Vagina (tissue), 2 donors: ENCODE measurements around the gene TMEM95. TPM values are rescaled to one million over a fixed set of nuclear protein-coding genes. Genes with fewer than 3 reads are reported as not detected.

Source experiments
- DNase-seq, 2 donors: peaks; one replicate each; pipeline ENCODE4 v3.0.0-alpha.2; 2017; ENCODE audit errors: extremely low spot score in 2 of 2
- H3K27ac ChIP-seq: fragments of 200-600 bp; sonication (generic); one replicate; pipeline ENCODE4 v1.5.1; 2019
- H3K27me3 ChIP-seq: fragments of 200-600 bp; sonication (generic); one replicate; pipeline ENCODE4 v1.5.1; 2019
- H3K36me3 ChIP-seq, 2 donors: fragments of 200-600 bp; sonication (generic); one replicate each; pipeline ENCODE4 v1.5.1; 2017 to 2019
- H3K4me1 ChIP-seq: fragments of 200-600 bp; sonication (generic); one replicate; pipeline ENCODE4 v1.5.1; 2019
- H3K4me3 ChIP-seq, 2 donors: fragments of 200-600 bp; sonication (generic); 1 replicate in 1 of 2; 2 replicates in 1 of 2; pipeline ENCODE4 v1.5.1; 2016 to 2019
- H3K9me3 ChIP-seq: fragments of 200-600 bp; sonication (generic); one replicate; pipeline ENCODE4 v1.5.1; 2019
- POLR2A ChIP-seq, 2 donors: fragments of 450-650 bp; IDR thresholded peaks; one replicate each; pipeline ENCODE4 v1.6.1; 2017; ENCODE audit warnings: antibody characterized with exemption in 2 of 2, mild to moderate bottlenecking in 2 of 2, moderate library complexity in 2 of 2
- POLR2AphosphoS5 ChIP-seq, 2 donors: sonication (generic); formaldehyde crosslinking; IDR thresholded peaks; one replicate each; pipeline ENCODE4 v1.9.0; 2017; ENCODE audit warnings: antibody characterized with exemption in 2 of 2, mild to moderate bottlenecking in 2 of 2, low read depth in 1 of 2; ENCODE audit not compliant: insufficient read depth in 1 of 2
- intact Hi-C: fragments of 100-400 bp; cut with DNase I; formaldehyde crosslinking; loops from one replicate; pipeline ENCODE4 v1.15.1; 2023
- total RNA-seq: library from RNA; depleted of rRNA; stranded (reverse); fragments of >200 nt; gene quantifications from one replicate; pipeline ENCODE4 v1.2.3, GENCODE V29; 2016
- TF ChIP-seq, protein P1 (sequence below), 3 experiments: fragments of 450-650 bp in 2 of 3; fragments of 200-600 bp in 1 of 3; sonication (generic) in 1 of 3; IDR thresholded peaks; one replicate each; pipeline ENCODE4 v1.5.1; 2017 to 2019; ENCODE audit warnings: antibody characterized with exemption in 3 of 3, mild to moderate bottlenecking in 2 of 3, moderate library complexity in 2 of 3

Gene TMEM95
- total RNA-seq = not detected

GRCh38 chr17:7355053-7355452 is at the start of gene TMEM95:
Gene TMEM95, plus strand, starts transcription at chr17:7355156. Its CDS starts 49 bp downstream, at chr17:7355205.
- H3K4me1 ChIP-seq = peaks cover 38% of the 10 kb centered on the region
- intact Hi-C loops = loop anchor here (10.0 kb wide), 1 partner anchor 210 kb away; the partner anchor contains the start of gene SENP3

DNA sequence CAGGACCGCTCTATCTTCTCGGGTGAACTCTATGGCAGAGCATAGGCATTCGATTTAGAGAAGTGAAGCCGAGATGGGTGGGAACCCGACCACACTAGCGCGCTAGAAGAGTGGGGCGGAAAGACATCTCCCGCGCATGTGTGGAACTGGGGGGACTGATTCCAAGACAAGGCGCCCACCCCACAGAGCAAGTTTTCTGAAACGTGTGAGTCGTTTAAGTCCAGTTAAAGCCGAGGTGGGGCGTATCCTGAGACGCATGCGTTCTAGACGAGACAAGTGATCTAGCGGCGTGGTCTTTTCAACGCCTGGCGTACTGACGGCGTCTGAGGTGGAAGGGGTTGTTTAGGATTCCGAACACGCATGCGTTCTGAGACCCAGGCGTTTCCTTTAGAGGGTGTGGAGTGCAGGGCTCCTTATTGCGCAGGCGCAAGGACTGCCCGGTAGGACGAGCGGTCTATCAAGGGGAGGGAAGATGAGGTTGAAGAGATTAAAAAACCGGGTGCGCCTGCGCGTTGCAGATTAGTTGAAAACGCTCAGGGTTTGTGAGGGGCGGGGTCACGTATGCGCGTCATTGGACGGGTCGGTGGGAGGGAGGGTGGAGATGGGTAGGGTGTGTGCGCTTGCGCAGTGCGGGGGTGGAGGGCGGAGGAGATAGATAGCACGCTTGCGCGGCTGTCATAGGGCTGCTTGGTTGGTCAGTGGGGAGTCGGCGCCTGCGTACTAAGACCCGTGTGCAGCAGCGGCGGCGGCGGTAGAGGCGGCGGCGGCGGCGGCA is 47.9 kb upstream of the TMEM95 start, which contains the start of gene EIF5A:
TSS of gene EIF5A (plus strand) at position 718 of the 775 bp plus-strand sequence. CDS start 2,008 bp downstream, outside the sequence.
- no peaks in the 10 kb centered on the region for H3K27me3 ChIP-seq
- peak within 1 kb of the TSS; percentile 74 to 83 for H3K4me3 ChIP-seq
- no peaks in the 10 kb centered on the region for H3K9me3 ChIP-seq
- TF ChIP-seq, protein P1, sequence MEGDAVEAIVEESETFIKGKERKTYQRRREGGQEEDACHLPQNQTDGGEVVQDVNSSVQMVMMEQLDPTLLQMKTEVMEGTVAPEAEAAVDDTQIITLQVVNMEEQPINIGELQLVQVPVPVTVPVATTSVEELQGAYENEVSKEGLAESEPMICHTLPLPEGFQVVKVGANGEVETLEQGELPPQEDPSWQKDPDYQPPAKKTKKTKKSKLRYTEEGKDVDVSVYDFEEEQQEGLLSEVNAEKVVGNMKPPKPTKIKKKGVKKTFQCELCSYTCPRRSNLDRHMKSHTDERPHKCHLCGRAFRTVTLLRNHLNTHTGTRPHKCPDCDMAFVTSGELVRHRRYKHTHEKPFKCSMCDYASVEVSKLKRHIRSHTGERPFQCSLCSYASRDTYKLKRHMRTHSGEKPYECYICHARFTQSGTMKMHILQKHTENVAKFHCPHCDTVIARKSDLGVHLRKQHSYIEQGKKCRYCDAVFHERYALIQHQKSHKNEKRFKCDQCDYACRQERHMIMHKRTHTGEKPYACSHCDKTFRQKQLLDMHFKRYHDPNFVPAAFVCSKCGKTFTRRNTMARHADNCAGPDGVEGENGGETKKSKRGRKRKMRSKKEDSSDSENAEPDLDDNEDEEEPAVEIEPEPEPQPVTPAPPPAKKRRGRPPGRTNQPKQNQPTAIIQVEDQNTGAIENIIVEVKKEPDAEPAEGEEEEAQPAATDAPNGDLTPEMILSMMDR (IDR thresholded peaks at IDR 0.05) = no peak
- TF ChIP-seq POLR2A (IDR thresholded peaks at IDR 0.05) (peak in 1 of 2 donors; percentile 96), POLR2AphosphoS5 (IDR thresholded peaks at IDR 0.05; ENCODE audit: insufficient read depth in 1 of 2, low read depth in 1 of 2) (peak; percentile 94 to 98)
- intact Hi-C loops = no loop called here
- H3K27ac ChIP-seq = peak within 1 kb of the TSS; percentile 94
- peak; percentile 100 for DNase-seq
- H3K4me1 ChIP-seq = peaks cover 48% of the 10 kb centered on the region
- H3K36me3 ChIP-seq = peaks cover 3 to 27% of the 10 kb centered on the region in 2 donors

More at GRCh38 chr17:7355053-7355452, at the start of gene TMEM95:
- Histone ChIP-seq H3K27ac (peak within 1 kb of the TSS; percentile 96), H3K9me3 (no peaks in the 10 kb centered on the region), H3K4me3 (peak within 1 kb of the TSS; percentile 12 to 87), H3K27me3 (no peaks in the 10 kb centered on the region), H3K36me3 (no peaks in the 10 kb centered on the region)
- peak in 1 of 2 donors; percentile 24 for TF ChIP-seq POLR2AphosphoS5 (IDR thresholded peaks at IDR 0.05; ENCODE audit: insufficient read depth in 1 of 2, low read depth in 1 of 2)
- no peak for TF ChIP-seq POLR2A (IDR thresholded peaks at IDR 0.05)
- TF ChIP-seq, protein P1 (IDR thresholded peaks at IDR 0.05) = no peak
- no peak for DNase-seq

DNA sequence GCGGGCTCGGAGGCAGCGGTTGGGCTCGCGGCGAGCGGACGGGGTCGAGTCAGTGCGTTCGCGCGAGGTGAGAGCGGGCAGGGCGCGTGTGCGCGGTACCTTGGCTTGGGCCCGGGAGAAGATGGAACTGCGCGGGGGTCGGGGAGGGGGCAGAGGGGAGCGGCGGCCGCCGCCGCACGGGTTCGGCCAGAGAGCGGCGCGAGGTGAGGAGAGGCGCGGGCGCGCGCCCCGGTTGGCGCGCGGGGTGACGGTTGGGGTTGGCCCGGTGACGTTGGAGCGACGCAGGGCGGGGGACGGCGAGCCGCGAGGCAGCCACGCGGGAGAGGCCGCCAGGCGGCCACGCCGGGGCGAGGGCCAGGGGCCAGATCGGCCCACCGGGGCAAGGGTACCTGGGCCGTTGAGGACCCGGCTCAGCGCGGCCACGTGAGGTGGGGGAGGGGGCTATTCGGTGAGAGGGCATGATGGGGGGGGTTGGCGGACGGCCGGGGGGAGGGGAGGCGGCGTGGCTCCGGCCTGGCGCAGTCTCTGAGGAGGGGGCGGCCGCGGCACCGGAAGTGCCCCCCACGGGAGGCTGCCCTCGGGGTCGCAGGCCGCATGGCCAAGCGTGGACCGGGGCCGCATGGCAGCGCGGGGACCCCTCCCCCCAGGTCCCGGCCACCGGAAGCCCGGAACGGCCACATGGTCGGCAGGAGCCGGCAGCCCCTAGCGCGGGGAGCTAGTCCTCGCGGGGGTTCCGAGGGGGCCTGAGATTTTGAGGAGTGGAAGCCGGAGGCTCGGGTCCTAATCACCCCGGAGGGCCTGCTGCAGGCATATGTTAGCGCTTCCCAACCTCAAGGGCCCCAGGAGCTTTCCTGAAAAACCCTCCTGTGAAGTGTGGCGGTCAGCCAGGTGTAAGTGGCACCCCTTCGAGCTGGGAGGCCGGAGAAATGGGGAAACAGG is 47.0 kb upstream of the TMEM95 start:
- Histone ChIP-seq H3K4me3 (peak overlapping the region; percentile 74 to 83), H3K27ac (peak overlapping the region; percentile 94), H3K4me1 (peaks cover 50% of the 10 kb centered on the region), H3K36me3 (peaks cover 3 to 36% of the 10 kb centered on the region in 2 donors), H3K9me3 (no peaks in the 10 kb centered on the region), H3K27me3 (no peaks in the 10 kb centered on the region)
- intact Hi-C loops = no loop called here
- TF ChIP-seq POLR2A (IDR thresholded peaks at IDR 0.05) (no peak), POLR2AphosphoS5 (IDR thresholded peaks at IDR 0.05; ENCODE audit: insufficient read depth in 1 of 2, low read depth in 1 of 2) (peak in 1 of 2 donors; percentile 47)
- TF ChIP-seq, protein P1 (IDR thresholded peaks at IDR 0.05) = no peak
- no peak for DNase-seq

- peaks cover 59% of the 10 kb centered on the region for H3K4me1 ChIP-seq
Observed at GRCh38 chr17:7308625-7309433, 46.1 kb upstream of the TMEM95 start.

More at GRCh38 chr17:7308625-7309433, 46.1 kb upstream of the TMEM95 start:
- H3K27me3 ChIP-seq = no peaks in the 10 kb centered on the region
- TF ChIP-seq POLR2AphosphoS5 (IDR thresholded peaks at IDR 0.05; ENCODE audit: insufficient read depth in 1 of 2, low read depth in 1 of 2) (peak; percentile 32 to 95), POLR2A (IDR thresholded peaks at IDR 0.05) (peak in 1 of 2 donors; percentile 28)
- TF ChIP-seq, protein P1 (IDR thresholded peaks at IDR 0.05) = no peak
- H3K27ac ChIP-seq = peak overlapping the region; percentile 94
- intact Hi-C loops = no loop called here
- H3K9me3 ChIP-seq = no peaks in the 10 kb centered on the region
- no peak for DNase-seq
- H3K36me3 ChIP-seq = peaks cover 3 to 44% of the 10 kb centered on the region in 2 donors
- H3K4me3 ChIP-seq = peak overlapping the region; percentile 74 to 83
